ENCODE results near the gene PMEPA1. TPM values are rescaled to one million over a fixed set of nuclear protein-coding genes. Genes with fewer than 3 reads are reported as not detected.
A peak's percentile ranks its signal among the peaks of the same experiment; 100 is the strongest.

PMEPA1 gene
- total and polyA plus RNA-seq, 3 experiments from 2014 or later, result 0.30 to 4.4 (median 3.8) TPM

DNA sequence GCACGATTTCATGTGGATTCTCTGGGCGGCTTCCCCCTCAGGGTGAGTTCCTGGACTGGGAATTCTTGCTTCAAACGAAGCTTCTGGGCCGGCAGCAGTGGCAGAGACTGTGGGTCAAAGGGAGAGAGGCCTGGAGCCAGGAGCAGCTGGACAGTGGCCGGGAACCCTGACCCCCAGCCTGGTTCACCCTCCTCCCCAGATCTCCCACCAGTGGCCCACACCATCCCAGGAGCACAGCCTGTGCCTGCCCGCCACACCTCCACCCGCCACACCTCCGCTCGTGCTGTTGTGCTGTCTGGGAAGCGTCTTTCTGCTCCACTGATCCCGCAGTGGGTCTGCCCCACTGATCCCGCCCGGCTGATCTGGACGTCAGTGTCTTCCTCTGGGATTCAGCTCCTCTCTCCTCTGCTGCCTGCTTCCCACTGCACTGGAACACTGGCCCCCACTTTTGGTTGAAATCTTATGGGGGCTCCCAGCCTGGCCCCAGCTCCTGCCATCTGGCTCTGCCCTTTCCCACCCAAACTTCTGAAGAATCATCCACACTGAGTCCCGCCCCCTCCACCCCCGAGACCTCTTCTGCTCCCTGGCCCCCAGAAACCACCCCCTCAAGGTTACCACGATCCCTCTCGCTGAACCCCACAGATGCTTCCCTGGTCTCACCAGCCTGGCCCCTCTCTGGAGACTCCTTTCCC, 99.4 kb downstream of the PMEPA1 start:
- peak overlapping the region in 2 of 8 donors; percentile 77 to 91 for H3K27ac Mint-ChIP-seq
- peaks cover 7 to 82% (median 23%) of the 10 kb centered on the region in 3 donors for H3K36me3 Mint-ChIP-seq
- no peak overlapping the region for H3K4me3 Mint-ChIP-seq
- no peaks in the 10 kb centered on the region for H3K27me3 ChIP-seq (ENCODE audit: insufficient read depth, low read length, poor library complexity, severe bottlenecking)
- no peaks in the 10 kb centered on the region for H3K9me3 Mint-ChIP-seq
- no peaks in the 10 kb centered on the region for H3K27me3 Mint-ChIP-seq
- H3K4me1 ChIP-seq (ENCODE audit: insufficient read depth, low read length), result peaks cover 8% of the 10 kb centered on the region
- ChIA-PET POLR2A (no interaction called here), CTCF (interaction anchor here (0.9 to 2.2 kb wide), 3 partner anchors 9 to 13 kb away, joined by 4 to 9 read pairs (median 5); partner anchors contain the start of gene ZBP1)
- no peaks in the 10 kb centered on the region for H3K9me3 ChIP-seq (ENCODE audit: low read length)
- H3K4me3 ChIP-seq (ENCODE audit: low read length), result no peak overlapping the region
- no peak overlapping the region for H3K27ac ChIP-seq (ENCODE audit: low read depth, low read length)
- peak in 1 of 5 donors; percentile 41 for DNase-seq
- H3K36me3 ChIP-seq (ENCODE audit: insufficient read depth, low read length), result peaks cover 29% of the 10 kb centered on the region
- peaks cover 7 to 19% (median 14%) of the 10 kb centered on the region in 3 donors for H3K4me1 Mint-ChIP-seq

DNA sequence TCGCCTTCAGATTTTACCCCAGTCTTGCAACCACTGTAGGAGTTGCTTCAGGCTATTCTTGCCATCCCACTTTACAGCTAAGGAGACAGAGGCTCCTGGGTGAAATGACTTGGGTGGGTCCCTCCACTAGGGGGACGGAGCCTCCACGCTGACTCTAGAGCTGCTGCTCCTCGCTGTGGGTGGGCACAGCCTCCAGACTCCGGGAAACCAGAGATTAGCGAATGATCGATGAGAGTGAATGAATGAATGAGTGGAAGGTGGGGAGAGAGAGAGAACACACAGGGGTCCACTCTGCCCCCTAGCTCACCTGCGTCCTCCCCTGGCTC, 100.0 kb downstream of the PMEPA1 start:
- no peak for DNase-seq
- no peak overlapping the region for H3K4me3 ChIP-seq (ENCODE audit: low read length)
- Mint-ChIP-seq H3K36me3 (peaks cover 7 to 81% (median 26%) of the 10 kb centered on the region in 3 donors), H3K4me1 (peaks cover 13 to 25% (median 20%) of the 10 kb centered on the region in 3 donors), H3K4me3 (no peak overlapping the region), H3K9me3 (no peaks in the 10 kb centered on the region), H3K27me3 (no peaks in the 10 kb centered on the region), H3K27ac (peak overlapping the region in 3 of 8 donors; percentile 15 to 67 (median 63))
- ChIA-PET CTCF (interaction anchor here (1.1 to 2.2 kb wide), 2 partner anchors 10 to 13 kb away, joined by 5 to 9 read pairs; partner anchors contain the start of gene ZBP1), POLR2A (no interaction called here)
- peaks cover 8% of the 10 kb centered on the region for H3K4me1 ChIP-seq (ENCODE audit: insufficient read depth, low read length)
- no peaks in the 10 kb centered on the region for H3K9me3 ChIP-seq (ENCODE audit: low read length)
- H3K27ac ChIP-seq (ENCODE audit: low read depth, low read length), result no peak overlapping the region
- H3K27me3 ChIP-seq (ENCODE audit: insufficient read depth, low read length, poor library complexity, severe bottlenecking), result no peaks in the 10 kb centered on the region
- peaks cover 23% of the 10 kb centered on the region for H3K36me3 ChIP-seq (ENCODE audit: insufficient read depth, low read length)

- Histone ChIP-seq H3K27ac (ENCODE audit: low read depth, low read length) (no peak overlapping the region), H3K4me1 (ENCODE audit: insufficient read depth, low read length) (peaks cover 13% of the 10 kb centered on the region), H3K9me3 (ENCODE audit: low read length) (no peaks in the 10 kb centered on the region), H3K4me3 (ENCODE audit: low read length) (no peak overlapping the region), H3K27me3 (ENCODE audit: insufficient read depth, low read length, poor library complexity, severe bottlenecking) (no peaks in the 10 kb centered on the region), H3K36me3 (ENCODE audit: insufficient read depth, low read length) (peaks cover 18% of the 10 kb centered on the region)
- Mint-ChIP-seq H3K27ac (peak overlapping the region in 2 of 8 donors; percentile 40 to 67), H3K9me3 (no peaks in the 10 kb centered on the region), H3K27me3 (no peaks in the 10 kb centered on the region), H3K4me1 (peaks cover 19 to 27% (median 26%) of the 10 kb centered on the region in 3 donors), H3K4me3 (no peak overlapping the region), H3K36me3 (peaks cover 7 to 78% (median 23%) of the 10 kb centered on the region in 3 donors)
- ChIA-PET CTCF (interaction anchor here (1.1 to 2.2 kb wide), 2 partner anchors 11 to 12 kb away, joined by 5 to 9 read pairs; partner anchors contain the start of gene ZBP1), POLR2A (no interaction called here)
- DNase-seq, result peak in 1 of 5 donors; percentile 21
Measured at GRCh38 chr20:57609086-57609841, 100.6 kb downstream of the PMEPA1 start.

DNA sequence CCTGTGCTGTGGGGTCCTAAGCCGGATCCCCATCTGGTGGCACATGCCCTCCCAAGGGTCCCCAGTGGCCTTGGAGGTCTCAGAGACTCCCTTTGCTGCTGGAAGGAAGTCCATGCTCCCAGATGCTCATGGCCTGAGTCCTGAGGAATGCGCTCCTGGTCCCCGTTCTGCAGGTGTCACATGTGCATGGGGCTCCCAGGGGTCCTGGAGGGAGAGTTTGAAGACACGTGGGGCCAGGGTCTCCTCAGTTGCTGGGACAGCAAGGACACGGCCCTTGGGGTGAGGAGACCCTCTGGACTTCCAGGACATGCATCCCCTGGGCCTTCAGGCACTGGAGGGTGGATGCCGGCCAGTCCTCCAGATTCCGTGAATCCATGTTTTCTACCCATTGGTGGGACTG, 101.3 kb downstream of the PMEPA1 start:
- H3K36me3 ChIP-seq (ENCODE audit: insufficient read depth, low read length), result peaks cover 18% of the 10 kb centered on the region
- DNase-seq, result peak in 1 of 5 donors; percentile 20
- Mint-ChIP-seq H3K9me3 (no peaks in the 10 kb centered on the region), H3K27me3 (no peaks in the 10 kb centered on the region), H3K4me1 (peaks cover 20 to 31% (median 28%) of the 10 kb centered on the region in 3 donors), H3K27ac (peak overlapping the region in 1 of 8 donors; percentile 64), H3K36me3 (peaks cover 7 to 76% (median 20%) of the 10 kb centered on the region in 3 donors), H3K4me3 (no peak overlapping the region)
- H3K9me3 ChIP-seq (ENCODE audit: low read length), result no peaks in the 10 kb centered on the region
- POLR2A ChIA-PET, result no interaction called here
- H3K4me1 ChIP-seq (ENCODE audit: insufficient read depth, low read length), result peaks cover 16% of the 10 kb centered on the region
- CTCF ChIA-PET, result no interaction called here
- no peak overlapping the region for H3K4me3 ChIP-seq (ENCODE audit: low read length)
- H3K27ac ChIP-seq (ENCODE audit: low read depth, low read length), result no peak overlapping the region
- H3K27me3 ChIP-seq (ENCODE audit: insufficient read depth, low read length, poor library complexity, severe bottlenecking), result no peaks in the 10 kb centered on the region

GRCh38 chr20:57605878-57606277, 103.9 kb downstream of the PMEPA1 start:
- H3K4me1 ChIP-seq (ENCODE audit: insufficient read depth, low read length), result peaks cover 16% of the 10 kb centered on the region
- peak overlapping the region; percentile 65 for H3K27ac ChIP-seq (ENCODE audit: low read depth, low read length)
- H3K27ac Mint-ChIP-seq, result peak overlapping the region; percentile 84 to 97 (median 94)
- no peak overlapping the region for H3K4me3 ChIP-seq (ENCODE audit: low read length)
- H3K36me3 Mint-ChIP-seq, result peaks cover 7 to 55% (median 17%) of the 10 kb centered on the region in 3 donors
- no peaks in the 10 kb centered on the region for H3K9me3 Mint-ChIP-seq
- H3K27me3 Mint-ChIP-seq, result peaks cover 0 to 4% of the 10 kb centered on the region in 2 donors
- H3K4me1 Mint-ChIP-seq, result peaks cover 26 to 46% (median 28%) of the 10 kb centered on the region in 3 donors
- POLR2A ChIA-PET, result interaction anchor here (1.0 kb wide), 1 partner anchor 103 kb away, joined by 4 read pairs; no protein-coding TSS in a partner anchor
- no peak for DNase-seq
- no peaks in the 10 kb centered on the region for H3K27me3 ChIP-seq (ENCODE audit: insufficient read depth, low read length, poor library complexity, severe bottlenecking)
- peak overlapping the region in 3 of 7 donors; percentile 5 to 43 (median 30) for H3K4me3 Mint-ChIP-seq
- CTCF ChIA-PET, result interaction anchor here (0.9 to 2.8 kb wide), 5 partner anchors 10 to 574 kb away, joined by 3 to 11 read pairs (median 4); no protein-coding TSS in a partner anchor
- peaks cover 10% of the 10 kb centered on the region for H3K36me3 ChIP-seq (ENCODE audit: insufficient read depth, low read length)
- no peaks in the 10 kb centered on the region for H3K9me3 ChIP-seq (ENCODE audit: low read length)

DNA sequence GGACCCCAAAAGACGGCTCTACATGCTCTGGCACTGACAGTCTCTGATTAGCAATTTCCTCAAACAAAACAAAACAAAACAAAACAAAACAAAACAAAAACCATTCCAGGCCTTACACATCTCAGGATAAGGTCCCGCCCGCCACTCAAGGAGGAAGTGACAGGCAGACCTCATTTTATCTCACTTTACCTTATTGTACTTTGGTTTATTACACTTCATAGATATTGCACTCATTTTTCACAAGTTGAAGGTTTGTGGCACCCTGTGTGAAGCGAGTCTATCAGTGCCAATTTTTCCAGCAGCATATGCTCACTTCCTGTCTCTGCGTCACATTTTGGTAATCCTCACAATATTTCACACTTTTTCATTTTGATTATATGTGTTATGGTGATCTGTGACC, 104.8 kb downstream of the PMEPA1 start:
- Histone ChIP-seq H3K27me3 (ENCODE audit: insufficient read depth, low read length, poor library complexity, severe bottlenecking) (no peaks in the 10 kb centered on the region), H3K36me3 (ENCODE audit: insufficient read depth, low read length) (peaks cover 10% of the 10 kb centered on the region), H3K9me3 (ENCODE audit: low read length) (no peaks in the 10 kb centered on the region), H3K4me3 (ENCODE audit: low read length) (no peak overlapping the region), H3K27ac (ENCODE audit: low read depth, low read length) (peak overlapping the region; percentile 65), H3K4me1 (ENCODE audit: insufficient read depth, low read length) (peaks cover 16% of the 10 kb centered on the region)
- H3K4me3 Mint-ChIP-seq, result peak overlapping the region; percentile 4 to 75 (median 70)
- CTCF ChIA-PET, result interaction anchor here (2.8 kb wide), 1 partner anchor 49 kb away, joined by 11 read pairs; no protein-coding TSS in a partner anchor
- H3K9me3 Mint-ChIP-seq, result no peaks in the 10 kb centered on the region
- peaks cover 0 to 5% of the 10 kb centered on the region in 2 donors for H3K27me3 Mint-ChIP-seq
- DNase-seq, result peak in 4 of 5 donors; percentile 24 to 79 (median 58)
- peak overlapping the region; percentile 88 to 98 (median 95) for H3K27ac Mint-ChIP-seq
- POLR2A ChIA-PET, result interaction anchor here (1.2 kb wide), 1 partner anchor 14 kb away, joined by 3 read pairs; no protein-coding TSS in a partner anchor
- peaks cover 7 to 47% (median 14%) of the 10 kb centered on the region in 3 donors for H3K36me3 Mint-ChIP-seq
- H3K4me1 Mint-ChIP-seq, result peaks cover 27 to 49% (median 28%) of the 10 kb centered on the region in 3 donors

DNA sequence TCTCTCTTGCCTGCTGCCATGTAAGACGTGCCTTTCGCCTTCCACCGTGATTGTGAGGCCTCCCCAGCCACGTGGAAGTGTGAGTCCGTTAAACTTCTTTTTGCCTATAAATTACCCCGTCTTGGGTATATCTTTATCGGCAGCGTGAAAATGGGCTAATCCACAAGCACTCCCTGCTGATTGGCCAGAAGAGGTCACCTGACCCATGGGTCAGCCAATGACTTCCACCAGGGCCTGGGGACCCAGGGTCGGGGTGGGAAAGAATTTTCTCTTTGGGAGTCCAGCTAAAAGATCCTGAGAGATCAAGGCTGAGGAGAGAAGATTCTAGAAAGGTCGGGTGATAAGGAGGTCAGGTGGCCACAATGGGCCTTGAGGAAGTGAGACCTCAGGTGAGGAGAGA, 106.7 kb downstream of the PMEPA1 start:
- Histone ChIP-seq H3K9me3 (ENCODE audit: low read length) (no peaks in the 10 kb centered on the region), H3K4me1 (ENCODE audit: insufficient read depth, low read length) (peaks cover 16% of the 10 kb centered on the region), H3K36me3 (ENCODE audit: insufficient read depth, low read length) (no peaks in the 10 kb centered on the region), H3K27ac (ENCODE audit: low read depth, low read length) (no peak overlapping the region), H3K27me3 (ENCODE audit: insufficient read depth, low read length, poor library complexity, severe bottlenecking) (no peaks in the 10 kb centered on the region), H3K4me3 (ENCODE audit: low read length) (no peak overlapping the region)
- ChIA-PET CTCF (interaction anchor here (2.4 to 9.5 kb wide), 2 partner anchors 16 to 577 kb away, joined by 7 to 92 read pairs; partner anchors contain the start of gene ZBP1), POLR2A (no interaction called here)
- no peak for DNase-seq
- peaks cover 0 to 5% of the 10 kb centered on the region in 2 donors for H3K27me3 Mint-ChIP-seq
- H3K4me1 Mint-ChIP-seq, result peaks cover 27 to 52% (median 28%) of the 10 kb centered on the region in 3 donors
- no peaks in the 10 kb centered on the region for H3K9me3 Mint-ChIP-seq
- H3K36me3 Mint-ChIP-seq, result peaks cover 0 to 30% (median 8%) of the 10 kb centered on the region in 3 donors
- H3K27ac Mint-ChIP-seq, result peak overlapping the region in 6 of 8 donors; percentile 40 to 78 (median 60)
- H3K4me3 Mint-ChIP-seq, result peak overlapping the region in 2 of 7 donors; percentile 20 to 31

All from CD8-positive, alpha-beta memory T cell (primary cell).